B cell (primary cell): ENCODE data around the gene VIT. TPM values are rescaled to one million over a fixed set of nuclear protein-coding genes. Genes with fewer than 3 reads are reported as not detected.

Experiments used
- ATAC-seq: fragments of 200-7000 bp; cut with Tn5 transposase; one replicate; pipeline ENCODE4 v1.10.0; 2021; ENCODE audit warnings: low read depth, mild to moderate bottlenecking, moderate number of reproducible peaks, moderate library complexity
- CTCF ChIA-PET: fragments of 350-600 bp; sonication (Branson Sonifier 250); formaldehyde crosslinking; loops from one replicate; lab custom pipeline; 2021; ENCODE audit warnings: antibody characterized with exemption, inconsistent platforms; lab: Charles Lee
- POLR2A ChIA-PET: fragments of 350-600 bp; sonication (Branson Sonifier 250); formaldehyde crosslinking; loops from one replicate; lab custom pipeline; 2021; ENCODE audit warnings: antibody characterized with exemption; lab: Charles Lee
- DNase-seq: peaks from one replicate; pipeline ENCODE4 v3.0.0; 2013
- H2AFZ ChIP-seq: 2 replicates; pipeline ENCODE4 v1.6.1; 2012; ENCODE audit warnings: mild to moderate bottlenecking, low read depth, low read length; ENCODE audit not compliant: insufficient read depth, poor library complexity, severe bottlenecking
- H3K27ac ChIP-seq, 2 donors: 1 replicate in 1 of 2; 2 replicates in 1 of 2; pipeline ENCODE4 v1.5.1; 2012 to 2013; ENCODE audit warnings: low read length in 2 of 2, mild to moderate bottlenecking in 2 of 2, moderate library complexity in 1 of 2
- H3K27me3 ChIP-seq, 4 experiments: fragments of 200-600 bp in 1 of 4; sonication (generic) in 1 of 4; replicated peaks in 1 of 4; 1 replicate in 2 of 4; 2 replicates in 2 of 4; pipeline versions ENCODE4 v1.6.1 to v1.7.0; 2013 to 2016; ENCODE audit warnings: low read length in 3 of 4, mild to moderate bottlenecking in 2 of 4, mixed read lengths in 1 of 4, moderate library complexity in 1 of 4; ENCODE audit not compliant: insufficient read depth in 4 of 4, control insufficient read depth in 3 of 4; ENCODE audit errors: control extremely low read depth in 1 of 4
- H3K36me3 ChIP-seq, 2 experiments: replicated peaks in 1 of 2; 1 replicate in 1 of 2; 2 replicates in 1 of 2; pipeline versions ENCODE4 v1.6.1 to v1.7.1; 2013; ENCODE audit warnings: low read length in 1 of 2; ENCODE audit not compliant: insufficient read depth in 2 of 2, control insufficient read depth in 1 of 2; ENCODE audit errors: control extremely low read depth in 1 of 2, extremely low read depth in 1 of 2
- H3K4me1 ChIP-seq, 2 donors: fragments of 200-600 bp in 1 of 2; sonication (generic) in 1 of 2; 1 replicate in 1 of 2; 2 replicates in 1 of 2; pipeline versions ENCODE4 v1.5.1 to v1.6.1; 2013 to 2017; ENCODE audit warnings: low read length in 2 of 2; ENCODE audit not compliant: control insufficient read depth in 2 of 2, insufficient read depth in 2 of 2
- H3K4me2 ChIP-seq: replicated peaks from 2 replicates; pipeline ENCODE3; 2012; ENCODE audit warnings: mild to moderate bottlenecking, low read depth, low read length; ENCODE audit not compliant: poor library complexity, severe bottlenecking
- H3K4me3 ChIP-seq, 5 experiments: fragments of 200-600 bp in 1 of 5; sonication (generic) in 1 of 5; 1 replicate in 3 of 5; 2 replicates in 2 of 5; pipeline versions ENCODE4 v1.5.1 to v1.7.0; 2011 to 2016; ENCODE audit warnings: low read length in 4 of 5, mild to moderate bottlenecking in 4 of 5, low read depth in 2 of 5, control low read depth in 1 of 5, moderate library complexity in 1 of 5; ENCODE audit not compliant: insufficient read depth in 1 of 5; ENCODE audit errors: control extremely low read depth in 1 of 5, extremely low read depth in 1 of 5
- H3K79me2 ChIP-seq: fragments of 200-600 bp; sonication (generic); one replicate; pipeline ENCODE4 v1.6.0; 2016; ENCODE audit warnings: low read length; ENCODE audit not compliant: control insufficient read depth, insufficient read depth
- H3K9ac ChIP-seq: fragments of 200-600 bp; sonication (generic); 2 replicates; pipeline ENCODE4 v1.6.1; 2017; ENCODE audit warnings: mild to moderate bottlenecking, low read length, moderate library complexity
- H3K9me3 ChIP-seq, 3 donors: one replicate each; pipeline versions ENCODE4 v1.6.1 to v1.7.1; 2013; ENCODE audit warnings: low read length in 2 of 3; ENCODE audit not compliant: control insufficient read depth in 2 of 3, insufficient read depth in 1 of 3; ENCODE audit errors: control extremely low read depth in 1 of 3
- H4K20me1 ChIP-seq: 2 replicates; pipeline ENCODE4 v1.6.0; 2012; ENCODE audit warnings: mild to moderate bottlenecking, low read length; ENCODE audit not compliant: insufficient read depth, control insufficient read depth, poor library complexity, severe bottlenecking
- H3K27ac Mint-ChIP-seq: one replicate; pipeline ENCODE4 v1.8.0; 2021; ENCODE audit warnings: mixed read lengths
- H3K27me3 Mint-ChIP-seq: one replicate; pipeline ENCODE4 v1.8.0; 2021; ENCODE audit warnings: mixed read lengths
- H3K4me1 Mint-ChIP-seq: one replicate; pipeline ENCODE4 v1.8.0; 2021; ENCODE audit warnings: mixed read lengths
- H3K4me3 Mint-ChIP-seq: one replicate; pipeline ENCODE4 v1.8.0; 2021; ENCODE audit warnings: mixed read lengths
- H3K9me3 Mint-ChIP-seq: one replicate; pipeline ENCODE4 v1.8.0; 2022; ENCODE audit warnings: mixed read lengths; ENCODE audit not compliant: insufficient read depth
- EZH2 ChIP-seq: IDR thresholded peaks from 2 replicates; pipeline ENCODE4 v1.6.1; 2012; ENCODE audit warnings: borderline replicate concordance, low read depth, mild to moderate bottlenecking, moderate library complexity, low read length; ENCODE audit not compliant: insufficient read depth, poor library complexity, severe bottlenecking
- WGBS: methylation state at CpG from one replicate; pipeline ENCODE4 v1.1.5; 2013; ENCODE audit warnings: missing lambda C conversion rate; ENCODE audit not compliant: insufficient coverage; 5-methylcytosine and 5-hydroxymethylcytosine counted together
- intact Hi-C: fragments of 100-400 bp; cut with micrococcal nuclease; formaldehyde crosslinking; loops from one replicate; pipeline ENCODE4 v1.10.0; 2022
- polyA plus RNA-seq: library from polyadenylated mRNA; depleted of rRNA; stranded (reverse); fragments of >200 nt; gene quantifications from 2 replicates; pipeline ENCODE4 v1.2.3, GENCODE V29; 2012
- total RNA-seq, 2 donors: library from RNA; stranded (reverse); fragments of 120-200 nt in 1 of 2; gene quantifications; 1 replicate in 1 of 2; 2 replicates in 1 of 2; pipeline versions ENCODE4 v1.2.3 to v1.2.4, GENCODE V29; 2013 to 2022
- TF ChIP-seq, protein P1 (sequence below): fragments of 200-600 bp; IDR thresholded peaks from one replicate; pipeline ENCODE4 v1.8.0; 2022; ENCODE audit warnings: antibody characterized with exemption, mild to moderate bottlenecking

Gene VIT
- total and polyA plus RNA-seq, 2 donors (not counting 1 experiment from before 2014, with no cell fraction given): not detected

DNA sequence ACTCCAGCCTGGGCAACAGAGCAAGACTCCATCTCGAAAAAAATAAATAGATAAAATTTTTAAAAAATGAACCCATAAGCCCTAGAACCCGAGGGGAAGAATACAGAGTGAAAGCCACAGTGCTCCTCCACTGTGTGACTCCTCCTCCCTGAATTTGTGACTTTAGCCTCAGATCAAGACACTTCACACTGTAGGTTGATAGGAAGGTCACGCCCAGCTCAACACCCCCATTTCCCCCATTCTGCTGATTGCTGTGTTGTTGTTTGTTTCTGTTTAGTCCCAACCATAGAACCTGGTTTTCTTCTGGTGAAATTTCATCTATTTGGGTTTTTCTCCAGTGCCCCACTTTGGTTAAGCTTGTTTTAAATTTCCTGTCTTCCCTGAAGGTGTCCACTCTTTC, 102.2 kb downstream of the VIT start:
- Histone ChIP-seq H3K4me1 (no peaks in the 10 kb centered on the region), H3K9me3 (peaks cover 0 to 3% (median 0%) of the 10 kb centered on the region in 3 donors), H2AFZ (no peak overlapping the region), H4K20me1 (no peaks in the 10 kb centered on the region), H3K27ac (no peak overlapping the region), H3K27me3 (peaks cover 0 to 5% (median 1%) of the 10 kb centered on the region in 4 experiments), H3K4me2 (no peak overlapping the region), H3K9ac (no peak overlapping the region), H3K4me3 (no peak overlapping the region), H3K79me2 (no peaks in the 10 kb centered on the region), H3K36me3 (no peaks in the 10 kb centered on the region)
- DNase-seq: no peak
- ChIA-PET CTCF (no interaction called here), POLR2A (no interaction called here)
- Mint-ChIP-seq H3K4me1 (no peaks in the 10 kb centered on the region), H3K4me3 (no peak overlapping the region), H3K27me3 (peaks cover 32% of the 10 kb centered on the region), H3K27ac (no peak overlapping the region), H3K9me3 (no peaks in the 10 kb centered on the region)
- ATAC-seq: no peak
- TF ChIP-seq, protein P1, sequence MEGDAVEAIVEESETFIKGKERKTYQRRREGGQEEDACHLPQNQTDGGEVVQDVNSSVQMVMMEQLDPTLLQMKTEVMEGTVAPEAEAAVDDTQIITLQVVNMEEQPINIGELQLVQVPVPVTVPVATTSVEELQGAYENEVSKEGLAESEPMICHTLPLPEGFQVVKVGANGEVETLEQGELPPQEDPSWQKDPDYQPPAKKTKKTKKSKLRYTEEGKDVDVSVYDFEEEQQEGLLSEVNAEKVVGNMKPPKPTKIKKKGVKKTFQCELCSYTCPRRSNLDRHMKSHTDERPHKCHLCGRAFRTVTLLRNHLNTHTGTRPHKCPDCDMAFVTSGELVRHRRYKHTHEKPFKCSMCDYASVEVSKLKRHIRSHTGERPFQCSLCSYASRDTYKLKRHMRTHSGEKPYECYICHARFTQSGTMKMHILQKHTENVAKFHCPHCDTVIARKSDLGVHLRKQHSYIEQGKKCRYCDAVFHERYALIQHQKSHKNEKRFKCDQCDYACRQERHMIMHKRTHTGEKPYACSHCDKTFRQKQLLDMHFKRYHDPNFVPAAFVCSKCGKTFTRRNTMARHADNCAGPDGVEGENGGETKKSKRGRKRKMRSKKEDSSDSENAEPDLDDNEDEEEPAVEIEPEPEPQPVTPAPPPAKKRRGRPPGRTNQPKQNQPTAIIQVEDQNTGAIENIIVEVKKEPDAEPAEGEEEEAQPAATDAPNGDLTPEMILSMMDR: no peak
- TF ChIP-seq EZH2: no peak
- intact Hi-C loops: no loop called here
- no CpG with 5 or more reads among the region's 3 CpGs for WGBS

DNA sequence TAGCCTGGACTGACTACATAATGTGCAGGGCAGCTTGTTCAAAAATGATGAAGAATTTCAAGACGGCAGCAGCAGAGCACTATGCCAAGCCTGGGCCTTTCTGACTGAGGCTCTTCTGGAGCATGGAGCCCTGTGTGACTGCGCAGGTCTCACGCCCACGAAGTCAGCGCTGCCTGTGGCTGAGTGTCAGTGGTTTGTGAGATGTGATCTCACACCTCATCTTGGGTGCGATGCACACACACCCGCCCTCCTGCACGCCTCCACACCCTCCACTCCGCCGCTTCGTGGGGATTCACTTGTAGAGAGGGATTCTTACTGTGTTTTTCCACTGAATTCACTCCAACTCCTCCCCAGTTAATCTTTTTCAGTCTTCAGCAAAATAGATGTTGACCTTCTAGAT, 103.9 kb downstream of the VIT start:
- Histone ChIP-seq H3K9me3 (peaks cover 0 to 3% (median 0%) of the 10 kb centered on the region in 3 donors), H3K27me3 (peaks cover 0 to 5% (median 1%) of the 10 kb centered on the region in 4 experiments), H3K9ac (no peak overlapping the region), H2AFZ (no peak overlapping the region), H3K36me3 (no peaks in the 10 kb centered on the region), H3K79me2 (no peaks in the 10 kb centered on the region), H3K4me3 (no peak overlapping the region), H3K4me2 (no peak overlapping the region), H3K27ac (no peak overlapping the region), H4K20me1 (no peaks in the 10 kb centered on the region), H3K4me1 (no peaks in the 10 kb centered on the region)
- CTCF ChIA-PET: no interaction called here
- H3K27ac Mint-ChIP-seq: no peak overlapping the region
- H3K4me1 Mint-ChIP-seq: no peaks in the 10 kb centered on the region
- POLR2A ChIA-PET: no interaction called here
- H3K27me3 Mint-ChIP-seq: peaks cover 32% of the 10 kb centered on the region
- DNase-seq (no peak), ATAC-seq (no peak)
- H3K4me3 Mint-ChIP-seq: no peak overlapping the region
- intact Hi-C loops: no loop called here
- H3K9me3 Mint-ChIP-seq: no peaks in the 10 kb centered on the region
- TF ChIP-seq, protein P1: no peak
- TF ChIP-seq EZH2: no peak
- WGBS: 97% methylated on average over 5 of the region's 11 CpGs
